VCaP (cell line): ENCODE measurements around the gene PTGDS.
A peak's percentile ranks its signal among the peaks of the same experiment; 100 is the strongest.

ENCODE experiments used
- H3K27ac ChIP-seq: fragments of 450-650 bp; 2 replicates; pipeline ENCODE4 v1.5.1; 2017
- CTCF ChIP-seq: fragments of 450-650 bp; conservative IDR thresholded peaks from 2 replicates; pipeline ENCODE4 v1.5.1; 2017; ENCODE audit warnings: mild to moderate bottlenecking, moderate library complexity

Gene PTGDS

GRCh38 chr9:136942881-136943230 is 34.4 kb upstream of the PTGDS start:
- peak overlapping the region; percentile 97; the same call in 1 of the 2 replicates for H3K27ac ChIP-seq
- no peak for TF ChIP-seq CTCF

GRCh38 chr9:136943291-136944211 is 33.8 kb upstream of the PTGDS start:
- peak overlapping the region; percentile 97 for H3K27ac ChIP-seq
- no peak for TF ChIP-seq CTCF

- TF ChIP-seq CTCF: no peak
- H3K27ac ChIP-seq: peak overlapping the region; percentile 97
Measured at GRCh38 chr9:136944212-136944518, 33.1 kb upstream of the PTGDS start.

- peak; percentile 100 for TF ChIP-seq CTCF
- peak within 1 kb of the TSS; percentile 97 for H3K27ac ChIP-seq
Measured at GRCh38 chr9:136944519-136945332, 32.6 kb upstream of the PTGDS start, which contains the start of the genes C8G and FBXW5. TSS of gene C8G (plus strand) at chr9:136945243. CDS start at chr9:136945321, 78 bp downstream. TSS of gene FBXW5 (minus strand) at chr9:136944738. CDS start at chr9:136944083, 655 bp downstream.

GRCh38 chr9:136945333-136946227 is 31.7 kb upstream of the PTGDS start:
- no peak for TF ChIP-seq CTCF
- H3K27ac ChIP-seq: no peak overlapping the region; the same call in 1 of the 2 replicates

- H3K27ac ChIP-seq: no peak overlapping the region
- no peak for TF ChIP-seq CTCF
Measured at GRCh38 chr9:136946228-136947027, 30.9 kb upstream of the PTGDS start.
